Rectal smooth muscle tissue (tissue), 1 donor: Measurements from ENCODE around the gene MGAT4C.

Experiments used
- H3K27ac ChIP-seq: one replicate; pipeline ENCODE4 v1.7.0; 2013; ENCODE audit warnings: low read depth, low read length, inconsistent platforms
- H3K27me3 ChIP-seq: one replicate; pipeline ENCODE4 v1.7.0; 2013; ENCODE audit warnings: low read length; ENCODE audit not compliant: control insufficient read depth, insufficient read depth
- H3K36me3 ChIP-seq: one replicate; pipeline ENCODE4 v1.7.0; 2013; ENCODE audit warnings: low read length; ENCODE audit not compliant: control insufficient read depth, insufficient read depth
- H3K4me1 ChIP-seq: one replicate; pipeline ENCODE4 v1.7.0; 2013; ENCODE audit warnings: low read length; ENCODE audit not compliant: control insufficient read depth, insufficient read depth
- H3K4me3 ChIP-seq: one replicate; pipeline ENCODE4 v1.7.0; 2013; ENCODE audit warnings: low read length
- H3K9ac ChIP-seq: one replicate; pipeline ENCODE4 v1.7.0; 2013; ENCODE audit warnings: low read length

The MGAT4C gene

GRCh38 chr12:85947286-85947685 is 308.9 kb downstream of the MGAT4C start:
- H3K27ac ChIP-seq, result no peak overlapping the region
- no peaks in the 10 kb centered on the region for H3K4me1 ChIP-seq
- no peak overlapping the region for H3K4me3 ChIP-seq
- H3K36me3 ChIP-seq, result no peaks in the 10 kb centered on the region
- no peaks in the 10 kb centered on the region for H3K27me3 ChIP-seq
- H3K9ac ChIP-seq, result no peak overlapping the region

DNA sequence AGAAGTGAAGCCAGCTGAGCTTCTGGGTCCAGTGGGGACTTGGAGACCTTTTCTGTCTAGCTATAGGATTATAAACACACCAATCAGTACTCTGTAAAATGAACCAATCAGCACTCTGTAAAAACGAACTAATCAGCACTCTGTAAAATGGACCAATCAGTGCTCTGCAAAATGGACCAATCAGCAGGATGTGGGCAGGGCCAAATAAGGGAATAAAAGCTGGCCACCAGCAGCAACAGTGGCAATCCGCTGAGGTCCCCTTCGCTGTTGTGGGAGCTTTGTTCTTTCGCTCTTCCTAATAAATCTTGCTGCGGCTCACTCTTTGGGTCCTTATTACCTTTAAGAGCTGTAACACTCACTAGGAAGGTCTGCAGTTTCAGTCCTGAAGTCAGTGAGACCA is 309.8 kb downstream of the MGAT4C start:
- no peaks in the 10 kb centered on the region for H3K36me3 ChIP-seq
- H3K9ac ChIP-seq, result no peak overlapping the region
- no peaks in the 10 kb centered on the region for H3K4me1 ChIP-seq
- H3K4me3 ChIP-seq, result no peak overlapping the region
- H3K27ac ChIP-seq, result no peak overlapping the region
- H3K27me3 ChIP-seq, result no peaks in the 10 kb centered on the region

- H3K4me1 ChIP-seq, result no peaks in the 10 kb centered on the region
- no peak overlapping the region for H3K9ac ChIP-seq
- no peaks in the 10 kb centered on the region for H3K27me3 ChIP-seq
- no peaks in the 10 kb centered on the region for H3K36me3 ChIP-seq
- H3K4me3 ChIP-seq, result no peak overlapping the region
- no peak overlapping the region for H3K27ac ChIP-seq
Measured at GRCh38 chr12:85927166-85927565, 329.0 kb downstream of the MGAT4C start.

GRCh38 chr12:85923767-85924331 is 332.3 kb downstream of the MGAT4C start:
- Histone ChIP-seq H3K27ac (no peak overlapping the region), H3K36me3 (no peaks in the 10 kb centered on the region), H3K9ac (no peak overlapping the region), H3K4me3 (no peak overlapping the region), H3K4me1 (no peaks in the 10 kb centered on the region), H3K27me3 (no peaks in the 10 kb centered on the region)

- no peak overlapping the region for H3K9ac ChIP-seq
- no peak overlapping the region for H3K4me3 ChIP-seq
- H3K27ac ChIP-seq, result no peak overlapping the region
Measured at GRCh38 chr12:85920324-85920947, 335.8 kb downstream of the MGAT4C start.

More at GRCh38 chr12:85920324-85920947, 335.8 kb downstream of the MGAT4C start:
- no peaks in the 10 kb centered on the region for H3K27me3 ChIP-seq
- H3K36me3 ChIP-seq, result no peaks in the 10 kb centered on the region
- H3K4me1 ChIP-seq, result no peaks in the 10 kb centered on the region
